SK-N-MC (cell line): ENCODE measurements around the gene SFPQ.

Experiments
- DNase-seq: peaks from one replicate; pipeline ENCODE4 v3.0.0-alpha.2; 2011; ENCODE audit warnings: low read depth, low spot score
- H3K27ac ChIP-seq: fragments of 200-600 bp; sonication (generic); 2 replicates; pipeline ENCODE4 v1.5.1; 2016; ENCODE audit warnings: mixed run types
- H3K36me3 ChIP-seq: fragments of 200-600 bp; sonication (generic); 2 replicates; pipeline ENCODE4 v1.6.1; 2017; ENCODE audit warnings: antibody characterized with exemption, low read length, mixed read lengths; ENCODE audit not compliant: insufficient read depth
- H3K4me3 ChIP-seq: fragments of 200-600 bp; sonication (generic); 2 replicates; pipeline ENCODE4 v1.5.1; 2016
- H3K9ac ChIP-seq: fragments of 200-600 bp; sonication (generic); 2 replicates; pipeline ENCODE4 v1.8.0; 2017; ENCODE audit warnings: mixed run types, mixed read lengths; ENCODE audit not compliant: insufficient read length
- H3K9me3 ChIP-seq: fragments of 200-600 bp; sonication (generic); 2 replicates; pipeline ENCODE4 v1.6.1; 2017; ENCODE audit warnings: low read depth, mild to moderate bottlenecking, antibody characterized with exemption, low read length, moderate library complexity, mixed read lengths
- EZH2 ChIP-seq: fragments of 200-600 bp; sonication (generic); IDR thresholded peaks from one replicate; pipeline ENCODE4 v1.6.1; 2017; ENCODE audit warnings: antibody characterized with exemption
- FOXP2 ChIP-seq: optimal IDR thresholded peaks from 2 replicates; pipeline ENCODE3; 2011; ENCODE audit warnings: mild to moderate bottlenecking, moderate library complexity; ENCODE audit not compliant: insufficient read depth; ENCODE audit errors: extremely low read length, control extremely low read depth
- POLR2AphosphoS5 ChIP-seq: IDR thresholded peaks from 2 replicates; pipeline ENCODE4 v1.6.1; 2012; ENCODE audit warnings: mild to moderate bottlenecking, low read depth, low read length, borderline replicate concordance

Gene SFPQ

DNA sequence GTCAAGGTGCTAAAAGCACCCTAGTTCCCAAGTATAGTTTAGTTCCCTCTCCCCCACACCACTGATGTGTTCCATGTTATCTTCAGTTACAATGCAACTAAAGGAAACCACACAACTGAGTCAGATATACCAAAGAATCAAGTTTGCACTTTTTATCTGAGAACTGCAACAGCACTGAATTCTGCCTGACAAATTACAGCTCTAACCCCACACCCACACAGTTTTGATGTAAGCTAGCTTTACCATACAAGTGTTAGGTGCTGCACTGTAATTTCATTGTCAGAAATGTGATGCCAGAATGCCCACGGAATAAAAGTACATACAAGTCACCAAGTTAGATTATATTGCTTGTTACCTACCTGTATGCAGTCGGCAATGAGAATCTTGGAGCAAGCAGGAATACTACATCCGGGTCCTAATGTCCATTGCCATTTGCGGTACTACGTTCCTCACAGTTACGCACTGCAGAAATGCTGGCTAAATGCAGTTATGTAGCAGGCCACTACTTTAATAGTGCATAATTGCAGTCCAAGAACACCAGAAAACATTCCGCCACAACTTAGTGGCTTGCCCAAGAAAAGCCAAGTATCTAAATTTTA is 12.1 kb downstream of the SFPQ start:
- no peak for DNase-seq
- H3K4me3 ChIP-seq, result no peak overlapping the region
- H3K27ac ChIP-seq, result peak overlapping the region; percentile 58; the same call in 1 of the 2 replicates
- TF ChIP-seq FOXP2 (no peak), POLR2AphosphoS5 (0 out of 2 replicates have a peak, but pooled peaks have one; percentile 36)
- H3K9ac ChIP-seq, result no peak overlapping the region
- peaks cover 100% of the 10 kb centered on the region for H3K36me3 ChIP-seq
- no peaks in the 10 kb centered on the region for H3K9me3 ChIP-seq

DNA sequence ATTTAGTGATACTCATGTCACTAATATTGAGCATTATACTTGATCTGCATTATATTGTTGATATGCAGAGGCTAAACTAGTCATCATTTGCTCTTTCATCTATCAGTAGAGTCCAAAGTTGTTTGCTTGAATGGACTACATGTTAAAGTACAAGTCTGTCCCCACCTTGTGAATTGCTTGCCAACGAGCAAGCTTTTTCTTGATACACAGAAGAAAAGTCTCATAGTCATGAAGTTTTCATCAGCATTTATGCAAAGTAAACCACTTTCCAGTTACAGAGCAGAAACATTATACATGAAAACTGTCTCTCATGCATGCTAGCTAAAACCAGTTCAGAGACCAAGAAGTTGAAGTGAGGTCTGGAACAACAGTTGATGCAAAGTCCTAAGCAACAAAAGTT is 13.0 kb downstream of the SFPQ start:
- no peak overlapping the region for H3K4me3 ChIP-seq
- TF ChIP-seq POLR2AphosphoS5 (peak; percentile 25; the same call in 1 of the 2 replicates), FOXP2 (no peak)
- H3K27ac ChIP-seq, result peak overlapping the region; percentile 58; the same call in 1 of the 2 replicates
- no peak for DNase-seq
- H3K9me3 ChIP-seq, result no peaks in the 10 kb centered on the region
- H3K9ac ChIP-seq, result no peak overlapping the region
- peaks cover 99% of the 10 kb centered on the region for H3K36me3 ChIP-seq

DNA sequence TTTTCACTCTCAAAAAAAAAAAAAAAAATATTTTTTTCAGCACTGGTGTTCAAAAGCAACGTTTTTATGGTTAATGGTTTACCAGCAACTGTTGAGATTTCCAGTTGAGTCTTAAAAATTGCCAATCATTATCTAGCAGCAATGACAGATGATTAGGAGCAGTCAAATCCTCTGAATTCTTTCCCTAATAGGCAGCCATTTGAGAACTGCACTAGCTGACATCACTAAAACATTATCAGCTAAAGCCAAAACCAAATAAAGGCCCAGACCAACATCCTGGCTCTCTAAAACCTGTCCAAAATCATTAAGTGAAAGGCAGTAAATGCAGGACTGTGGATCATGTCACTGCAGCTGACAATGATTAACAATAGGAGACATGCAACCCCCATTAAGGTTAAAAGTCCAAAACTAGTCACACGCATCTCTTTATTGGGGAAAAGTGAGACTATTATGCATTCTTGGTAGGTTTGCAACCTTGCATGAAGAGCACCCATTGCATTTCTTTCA is 14.0 kb downstream of the SFPQ start:
- H3K4me3 ChIP-seq, result no peak overlapping the region
- TF ChIP-seq POLR2AphosphoS5, result no peak; the same call in 1 of the 2 replicates
- no peak for TF ChIP-seq FOXP2
- no peak for TF ChIP-seq EZH2
- H3K9me3 ChIP-seq, result no peaks in the 10 kb centered on the region
- no peak overlapping the region for H3K9ac ChIP-seq
- H3K36me3 ChIP-seq, result peaks cover 90% of the 10 kb centered on the region
- DNase-seq, result no peak
- H3K27ac ChIP-seq, result peak overlapping the region; percentile 38; the same call in 1 of the 2 replicates

DNA sequence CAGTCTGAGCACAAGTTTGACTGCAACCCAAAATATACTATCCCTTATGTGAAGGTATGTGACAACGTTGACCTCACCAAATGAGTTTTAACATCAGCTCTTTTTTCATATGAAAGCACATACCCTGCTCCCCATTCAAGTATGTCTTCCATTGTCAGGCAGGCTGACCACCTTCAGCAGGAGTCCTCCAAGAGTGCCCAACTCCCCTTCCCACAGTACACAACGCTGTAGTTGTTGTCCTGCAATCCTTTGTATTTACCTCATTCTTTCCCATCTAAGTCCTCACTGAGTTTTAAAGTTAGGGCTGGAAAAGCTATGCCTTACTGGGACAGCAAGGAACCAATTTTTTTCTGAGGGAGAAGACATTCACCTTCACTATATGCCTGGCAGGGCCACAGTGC is 14.7 kb downstream of the SFPQ start:
- Histone ChIP-seq H3K9me3 (no peaks in the 10 kb centered on the region), H3K9ac (no peak overlapping the region), H3K27ac (peak overlapping the region; percentile 9; the same call in 1 of the 2 replicates), H3K4me3 (no peak overlapping the region), H3K36me3 (peaks cover 83% of the 10 kb centered on the region)
- DNase-seq, result no peak
- TF ChIP-seq EZH2 (no peak), FOXP2 (no peak), POLR2AphosphoS5 (no peak)

DNA sequence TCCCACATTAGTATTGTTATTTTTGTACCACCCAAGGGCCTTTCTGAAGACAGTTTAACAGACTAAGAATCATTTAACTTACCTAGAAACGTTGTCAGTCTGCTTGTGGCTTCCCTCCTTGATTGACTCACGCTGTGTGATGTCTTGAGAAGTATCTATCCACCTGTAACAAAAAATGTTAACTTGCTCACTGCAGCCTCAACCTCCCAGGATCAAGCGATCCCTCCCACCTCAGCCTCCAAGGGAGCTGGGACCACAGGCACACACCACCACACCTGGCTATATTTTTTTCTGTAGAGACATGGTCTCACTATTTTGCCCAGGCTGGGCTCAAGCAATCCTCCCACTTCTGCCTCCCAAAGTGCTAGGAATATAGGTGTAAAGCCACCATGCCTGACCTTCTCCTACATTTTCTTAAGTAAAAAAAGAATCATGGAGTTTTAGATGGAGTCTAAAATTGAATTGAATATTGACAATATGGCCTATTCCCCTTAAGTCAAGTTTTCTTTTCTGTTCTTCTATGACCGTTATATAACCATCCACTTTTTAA is 15.6 kb downstream of the SFPQ start:
- H3K27ac ChIP-seq, result peak overlapping the region; percentile 9; the same call in 1 of the 2 replicates
- no peaks in the 10 kb centered on the region for H3K9me3 ChIP-seq
- H3K36me3 ChIP-seq, result peaks cover 74% of the 10 kb centered on the region
- no peak for DNase-seq
- TF ChIP-seq FOXP2 (no peak), EZH2 (no peak), POLR2AphosphoS5 (no peak; the same call in 1 of the 2 replicates)
- no peak overlapping the region for H3K9ac ChIP-seq
- no peak overlapping the region for H3K4me3 ChIP-seq

DNA sequence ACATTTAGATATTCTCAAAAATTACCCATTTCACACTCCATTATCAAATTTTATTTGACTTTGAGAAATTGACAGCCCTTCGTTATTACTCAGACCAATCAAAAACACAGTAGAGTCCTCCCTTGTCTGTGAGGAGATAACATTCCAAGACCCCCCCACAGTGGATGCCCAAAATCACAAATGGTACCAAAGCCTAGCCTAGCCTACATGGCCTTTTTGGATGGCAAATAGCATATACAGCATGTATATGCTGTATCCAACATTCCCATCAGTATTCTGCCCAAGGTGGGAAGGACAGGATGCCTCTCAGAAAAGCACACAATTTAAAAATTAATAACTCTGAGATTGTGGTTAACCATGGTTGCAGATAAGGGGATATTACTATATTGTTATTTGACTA is 17.3 kb downstream of the SFPQ start:
- H3K27ac ChIP-seq, result no peak overlapping the region
- no peaks in the 10 kb centered on the region for H3K9me3 ChIP-seq
- H3K36me3 ChIP-seq, result peaks cover 56% of the 10 kb centered on the region
- TF ChIP-seq POLR2AphosphoS5, result peak; percentile 3; the same call in 1 of the 2 replicates
- no peak for TF ChIP-seq FOXP2
- no peak for TF ChIP-seq EZH2
- DNase-seq, result no peak
- H3K9ac ChIP-seq, result no peak overlapping the region
- no peak overlapping the region for H3K4me3 ChIP-seq

DNA sequence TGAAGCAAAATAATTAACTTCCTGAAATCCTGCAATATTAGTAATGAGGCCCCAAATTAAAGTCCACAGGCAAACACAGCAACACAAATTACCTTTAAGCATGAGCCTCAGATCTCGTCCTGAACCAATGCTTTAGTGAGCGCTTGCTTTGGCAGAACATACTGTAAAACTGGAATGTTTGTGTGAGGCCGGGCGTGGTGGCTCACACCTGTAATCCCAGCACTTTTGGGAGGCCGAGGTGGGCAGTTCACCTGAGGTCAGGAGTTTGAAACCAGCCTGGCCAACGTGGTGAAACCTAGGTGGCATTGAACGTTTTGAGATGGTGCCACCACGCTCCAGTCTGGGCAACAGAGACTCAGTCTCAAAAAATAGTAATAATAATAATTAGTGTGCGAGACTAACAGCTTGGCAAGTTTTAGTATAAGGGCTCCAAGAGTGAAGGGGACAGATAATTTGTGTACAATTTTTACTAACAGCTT is 17.8 kb downstream of the SFPQ start:
- H3K4me3 ChIP-seq, result no peak overlapping the region
- no peak overlapping the region for H3K9ac ChIP-seq
- peak overlapping the region; percentile 63; the same call in 1 of the 2 replicates for H3K27ac ChIP-seq
- peaks cover 52% of the 10 kb centered on the region for H3K36me3 ChIP-seq
- no peaks in the 10 kb centered on the region for H3K9me3 ChIP-seq
- no peak for DNase-seq
- no peak for TF ChIP-seq EZH2
- no peak for TF ChIP-seq FOXP2
- peak; percentile 11 for TF ChIP-seq POLR2AphosphoS5

DNA sequence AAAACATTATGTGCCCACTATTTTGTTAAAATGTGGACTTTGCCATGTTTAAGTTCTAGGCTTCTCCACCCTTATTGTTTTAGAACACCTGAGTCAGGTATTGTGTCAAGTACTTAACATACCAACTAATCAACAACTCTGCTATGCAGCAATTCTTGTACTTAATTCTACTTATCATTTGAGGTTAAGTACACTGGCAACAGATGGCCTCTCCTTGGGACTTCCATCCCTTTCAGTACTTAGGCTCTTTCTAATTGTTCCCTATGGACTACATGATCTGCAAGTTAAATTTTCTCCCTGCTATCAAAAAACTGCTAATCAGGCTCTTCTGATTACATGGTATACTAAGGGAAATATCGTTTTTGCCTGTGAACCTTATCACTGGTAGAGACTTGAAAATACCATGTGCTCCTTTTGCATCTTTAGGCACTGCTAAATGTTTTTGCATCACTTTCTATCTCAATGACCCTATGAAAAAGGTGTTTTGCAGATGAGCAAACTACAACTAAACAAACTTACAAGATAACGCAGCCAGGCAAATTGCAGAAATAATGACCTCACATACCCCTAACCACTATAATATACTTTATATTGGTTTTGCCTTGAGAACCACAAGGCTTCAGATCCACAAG is 18.9 kb downstream of the SFPQ start:
- DNase-seq, result no peak
- peak overlapping the region; percentile 63 for H3K27ac ChIP-seq

More for the DNA sequence above, 18.9 kb downstream of the SFPQ start:
- H3K9me3 ChIP-seq, result no peaks in the 10 kb centered on the region
- H3K36me3 ChIP-seq, result peaks cover 41% of the 10 kb centered on the region
- H3K4me3 ChIP-seq, result no peak overlapping the region
- TF ChIP-seq POLR2AphosphoS5 (peak; percentile 51), EZH2 (no peak)
- no peak overlapping the region for H3K9ac ChIP-seq
